GM12873 (cell line): ENCODE measurements around the gene BIN1.

Experiments
- TF ChIP-seq, protein P1 (sequence below): IDR thresholded peaks from 2 replicates; pipeline ENCODE4 v1.5.1; 2012; ENCODE audit warnings: low read depth, mild to moderate bottlenecking, moderate library complexity, low read length, control low read depth; ENCODE audit not compliant: insufficient read depth; ENCODE audit errors: missing control alignments

Gene BIN1

DNA sequence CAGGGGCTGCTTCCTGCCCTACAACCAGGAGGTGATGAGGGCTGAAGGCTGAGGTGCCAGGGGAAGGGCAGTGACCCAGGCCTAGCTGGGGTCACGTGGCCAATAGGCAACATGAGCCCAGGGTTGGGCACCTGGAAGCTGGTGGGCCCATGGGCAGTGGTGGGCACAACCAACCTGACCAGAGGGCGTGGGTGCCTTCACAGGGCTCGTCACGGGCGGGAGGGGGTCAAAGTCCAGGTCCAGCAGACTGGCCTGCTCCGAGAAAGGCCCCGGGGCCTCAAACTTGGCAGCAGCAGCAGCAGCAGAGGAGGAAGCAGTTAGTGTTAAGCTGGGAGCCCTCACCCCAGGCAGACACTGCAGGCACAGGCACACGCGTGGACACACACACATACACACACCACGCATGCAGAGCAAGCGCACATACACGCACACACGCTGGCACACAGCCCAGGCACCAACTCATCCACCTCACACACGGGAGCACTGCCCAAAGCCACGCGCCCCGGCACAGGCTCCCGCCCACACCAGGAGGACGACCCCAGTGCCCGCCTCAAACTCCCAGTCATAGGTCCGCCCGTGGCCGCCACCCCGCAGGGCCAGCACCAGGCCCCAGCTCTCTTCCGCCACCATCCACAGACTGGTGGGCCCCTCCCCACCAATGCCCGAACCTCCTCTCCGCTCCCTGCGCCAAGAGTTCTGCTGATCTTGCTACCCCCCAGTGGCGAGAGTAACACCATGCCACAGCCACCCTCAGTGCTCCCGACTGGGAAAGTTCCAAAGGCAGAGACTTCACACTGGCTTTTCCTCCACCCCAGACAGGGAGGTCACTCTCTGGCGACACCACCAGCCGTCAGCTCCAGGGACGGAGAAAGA is 53.0 kb downstream of the BIN1 start:
- TF ChIP-seq, protein P1, sequence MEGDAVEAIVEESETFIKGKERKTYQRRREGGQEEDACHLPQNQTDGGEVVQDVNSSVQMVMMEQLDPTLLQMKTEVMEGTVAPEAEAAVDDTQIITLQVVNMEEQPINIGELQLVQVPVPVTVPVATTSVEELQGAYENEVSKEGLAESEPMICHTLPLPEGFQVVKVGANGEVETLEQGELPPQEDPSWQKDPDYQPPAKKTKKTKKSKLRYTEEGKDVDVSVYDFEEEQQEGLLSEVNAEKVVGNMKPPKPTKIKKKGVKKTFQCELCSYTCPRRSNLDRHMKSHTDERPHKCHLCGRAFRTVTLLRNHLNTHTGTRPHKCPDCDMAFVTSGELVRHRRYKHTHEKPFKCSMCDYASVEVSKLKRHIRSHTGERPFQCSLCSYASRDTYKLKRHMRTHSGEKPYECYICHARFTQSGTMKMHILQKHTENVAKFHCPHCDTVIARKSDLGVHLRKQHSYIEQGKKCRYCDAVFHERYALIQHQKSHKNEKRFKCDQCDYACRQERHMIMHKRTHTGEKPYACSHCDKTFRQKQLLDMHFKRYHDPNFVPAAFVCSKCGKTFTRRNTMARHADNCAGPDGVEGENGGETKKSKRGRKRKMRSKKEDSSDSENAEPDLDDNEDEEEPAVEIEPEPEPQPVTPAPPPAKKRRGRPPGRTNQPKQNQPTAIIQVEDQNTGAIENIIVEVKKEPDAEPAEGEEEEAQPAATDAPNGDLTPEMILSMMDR = no peak

DNA sequence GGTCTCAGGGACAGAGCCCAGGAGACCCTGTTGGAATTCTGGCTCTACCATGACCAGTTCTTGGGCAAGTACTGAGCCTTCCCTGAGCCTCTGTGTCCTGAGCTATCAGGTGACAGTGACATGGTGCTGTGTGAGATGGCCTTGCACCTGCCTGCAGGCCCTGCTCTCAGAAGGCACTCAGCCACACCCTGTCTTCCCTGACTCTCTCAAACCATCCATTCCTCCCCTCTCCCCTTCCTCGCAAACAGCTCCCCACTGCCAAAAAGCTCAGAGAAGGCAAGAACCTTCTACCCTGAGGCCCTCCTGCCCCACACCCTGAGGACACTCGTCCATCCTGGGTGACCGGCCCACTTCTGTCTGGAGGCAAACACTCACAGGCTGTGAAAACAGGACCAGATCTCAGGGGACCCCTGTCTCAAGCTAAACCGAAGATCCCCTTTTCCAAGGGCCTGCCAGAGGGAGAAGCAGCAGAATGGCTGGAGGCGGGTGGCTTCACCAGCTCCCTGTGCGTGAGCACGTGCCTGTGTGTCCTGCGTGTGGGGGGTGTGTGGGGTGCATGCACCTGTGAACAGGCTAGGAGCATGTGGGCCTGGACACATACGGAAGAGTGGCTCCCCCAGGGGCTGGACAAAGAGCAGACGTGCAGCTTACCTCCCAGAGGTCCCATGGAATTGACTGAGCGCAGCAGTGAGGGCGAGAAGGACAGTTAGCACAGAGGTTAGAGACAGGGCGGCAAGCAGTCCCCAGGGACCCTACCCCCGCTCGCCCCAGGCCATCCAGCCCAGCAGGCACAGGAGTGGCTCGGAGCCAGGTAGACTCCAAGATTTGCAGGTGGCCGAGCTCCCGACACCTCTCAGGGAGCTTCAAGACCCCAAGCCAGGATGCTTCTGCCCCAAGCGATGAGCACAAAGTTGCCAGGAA is 53.9 kb downstream of the BIN1 start:
- TF ChIP-seq, protein P1 = no peak

GRCh38 chr2:127052057-127052770 is 54.7 kb downstream of the BIN1 start:
- TF ChIP-seq, protein P1 = no peak

DNA sequence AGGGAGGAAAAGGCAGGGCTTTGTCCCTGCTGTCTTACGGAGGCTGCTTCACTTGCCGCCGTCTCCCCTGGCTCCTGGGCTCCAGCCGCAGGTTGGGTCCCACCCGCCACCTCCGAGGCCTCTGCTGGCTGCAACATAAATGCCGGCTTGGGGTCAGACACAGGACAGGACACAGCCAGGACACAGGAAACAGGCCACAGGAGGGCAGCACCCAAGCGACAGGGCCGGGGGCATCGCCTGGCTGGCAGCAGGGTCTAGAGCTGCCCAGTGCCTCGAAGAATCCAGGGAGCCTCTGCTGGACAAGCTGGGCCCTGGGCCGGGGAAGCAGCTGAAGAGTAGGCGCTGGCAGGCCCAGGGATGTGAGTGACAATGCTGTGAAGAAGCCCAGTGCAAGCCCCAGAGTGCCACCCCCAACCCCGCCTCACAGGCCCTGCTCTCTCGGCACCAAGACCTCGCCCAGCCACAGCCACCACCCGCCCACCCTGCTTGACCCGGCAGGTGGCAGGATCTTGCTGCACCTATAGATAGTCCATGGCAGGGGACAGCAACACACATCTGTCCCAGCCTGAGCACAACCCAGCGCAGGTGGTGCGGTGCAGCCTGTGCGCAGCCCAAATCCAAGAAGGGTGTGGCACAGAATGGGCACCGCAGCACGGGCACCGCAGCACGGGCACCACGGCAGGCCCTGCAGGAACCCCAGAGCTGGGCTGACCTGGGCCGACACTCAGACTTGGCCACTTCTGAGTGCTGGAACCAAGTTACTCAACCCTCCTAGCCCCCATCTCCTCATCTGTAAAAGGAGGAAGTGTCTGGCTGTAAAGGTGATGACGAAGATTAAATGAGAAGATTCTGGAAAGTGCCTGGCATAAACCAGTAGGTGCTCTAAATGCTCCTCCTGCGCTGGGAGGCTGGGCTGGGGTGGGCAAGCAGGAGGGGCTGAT is 55.6 kb downstream of the BIN1 start:
- TF ChIP-seq, protein P1 = no peak

- TF ChIP-seq, protein P1 = no peak
These were observed 56.2 kb downstream of the BIN1 start for GRCh38 chr2:127050803-127051115.

DNA sequence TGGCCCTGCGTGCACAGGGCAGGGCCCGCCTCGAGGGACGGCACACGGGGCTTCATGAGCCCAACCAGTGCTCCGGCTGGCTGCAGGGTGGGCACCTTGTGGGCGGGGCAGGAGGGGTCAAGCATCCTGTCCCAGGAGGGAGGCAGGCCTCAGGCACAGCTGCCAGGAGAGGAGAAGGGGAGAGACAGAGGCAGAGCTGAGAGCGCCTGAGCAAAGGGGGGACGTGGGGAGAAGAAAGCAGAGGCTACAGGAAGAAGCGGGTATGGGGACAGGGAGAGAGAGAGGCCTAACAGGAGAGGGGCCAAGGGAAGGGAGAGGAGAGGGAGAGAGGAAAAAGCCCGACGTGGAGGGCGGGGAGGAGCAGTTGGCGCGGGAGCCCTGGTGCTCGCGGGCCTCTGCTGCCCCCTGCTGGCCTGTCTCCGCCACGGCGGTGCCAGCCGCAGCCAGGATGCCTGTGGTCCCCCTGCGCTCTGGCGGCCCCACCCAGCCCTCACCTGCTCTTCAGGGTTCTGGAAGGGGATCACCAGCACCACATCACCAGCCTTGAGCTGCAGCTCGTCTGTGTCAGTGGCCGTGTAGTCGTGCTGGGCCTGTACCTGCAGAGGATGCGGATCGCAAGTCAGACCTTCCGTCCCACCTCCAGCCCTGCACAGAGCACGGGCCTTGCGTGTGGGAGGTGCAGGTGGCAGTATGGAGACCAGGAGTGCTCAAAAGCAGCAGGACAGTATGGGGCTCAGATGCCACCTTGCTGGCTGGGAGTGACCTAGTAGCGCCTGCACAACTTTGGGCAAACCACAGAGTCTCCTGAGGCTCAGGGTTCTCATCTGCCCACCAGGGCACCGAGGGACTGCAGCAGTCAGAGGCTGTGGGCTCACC is 56.8 kb downstream of the BIN1 start:
- TF ChIP-seq, protein P1 = peak; percentile 97
